PC-9 (cell line): ENCODE data around the gene AKAP5.

Experiments
- EZH2 ChIP-seq: fragments of 200-600 bp; sonication (generic); IDR thresholded peaks from 2 replicates; pipeline ENCODE4 v1.8.0; 2017; ENCODE audit warnings: antibody characterized with exemption, low read depth
- TF ChIP-seq, protein P1 (sequence below): fragments of 200-600 bp; sonication (generic); conservative IDR thresholded peaks from 2 replicates; pipeline ENCODE4 v1.6.1; 2017; ENCODE audit warnings: mixed run types, antibody characterized with exemption, mild to moderate bottlenecking, moderate library complexity

DNA sequence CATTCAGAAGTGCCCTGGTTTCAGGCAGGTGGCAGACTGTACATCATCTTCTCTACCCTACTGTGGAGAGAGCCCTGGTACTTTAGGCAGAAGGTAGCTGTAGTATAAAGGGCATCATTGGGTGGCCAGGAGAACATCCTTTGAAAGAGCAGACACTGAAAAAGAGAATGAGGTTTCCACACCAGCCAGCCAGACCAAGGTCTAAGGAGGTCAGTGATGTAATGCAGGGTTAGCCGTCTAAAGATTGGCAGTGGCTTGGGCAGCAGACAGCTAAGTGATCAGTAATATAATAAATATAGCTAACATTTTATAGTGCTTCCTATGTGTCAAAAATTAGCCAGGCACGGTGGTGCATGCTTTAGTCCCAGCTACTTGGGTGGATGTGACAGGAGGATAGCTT lies 26.3 kb downstream of the AKAP5 start:
- TF ChIP-seq, protein P1, sequence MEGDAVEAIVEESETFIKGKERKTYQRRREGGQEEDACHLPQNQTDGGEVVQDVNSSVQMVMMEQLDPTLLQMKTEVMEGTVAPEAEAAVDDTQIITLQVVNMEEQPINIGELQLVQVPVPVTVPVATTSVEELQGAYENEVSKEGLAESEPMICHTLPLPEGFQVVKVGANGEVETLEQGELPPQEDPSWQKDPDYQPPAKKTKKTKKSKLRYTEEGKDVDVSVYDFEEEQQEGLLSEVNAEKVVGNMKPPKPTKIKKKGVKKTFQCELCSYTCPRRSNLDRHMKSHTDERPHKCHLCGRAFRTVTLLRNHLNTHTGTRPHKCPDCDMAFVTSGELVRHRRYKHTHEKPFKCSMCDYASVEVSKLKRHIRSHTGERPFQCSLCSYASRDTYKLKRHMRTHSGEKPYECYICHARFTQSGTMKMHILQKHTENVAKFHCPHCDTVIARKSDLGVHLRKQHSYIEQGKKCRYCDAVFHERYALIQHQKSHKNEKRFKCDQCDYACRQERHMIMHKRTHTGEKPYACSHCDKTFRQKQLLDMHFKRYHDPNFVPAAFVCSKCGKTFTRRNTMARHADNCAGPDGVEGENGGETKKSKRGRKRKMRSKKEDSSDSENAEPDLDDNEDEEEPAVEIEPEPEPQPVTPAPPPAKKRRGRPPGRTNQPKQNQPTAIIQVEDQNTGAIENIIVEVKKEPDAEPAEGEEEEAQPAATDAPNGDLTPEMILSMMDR, result no peak
- TF ChIP-seq EZH2, result no peak
